GM21526 (cell line): Measurements from ENCODE around the gene FDXACB1.
A peak's percentile ranks its signal among the peaks of the same experiment; 100 is the strongest.

Experiments
- ATAC-seq: cut with Tn5 transposase; IDR thresholded peaks from one replicate; pipeline ENCODE4 v1.9.1; 2021; ENCODE audit warnings: moderate library complexity; ENCODE audit not compliant: unreplicated experiment, low FRiP score

The FDXACB1 gene, protein sequence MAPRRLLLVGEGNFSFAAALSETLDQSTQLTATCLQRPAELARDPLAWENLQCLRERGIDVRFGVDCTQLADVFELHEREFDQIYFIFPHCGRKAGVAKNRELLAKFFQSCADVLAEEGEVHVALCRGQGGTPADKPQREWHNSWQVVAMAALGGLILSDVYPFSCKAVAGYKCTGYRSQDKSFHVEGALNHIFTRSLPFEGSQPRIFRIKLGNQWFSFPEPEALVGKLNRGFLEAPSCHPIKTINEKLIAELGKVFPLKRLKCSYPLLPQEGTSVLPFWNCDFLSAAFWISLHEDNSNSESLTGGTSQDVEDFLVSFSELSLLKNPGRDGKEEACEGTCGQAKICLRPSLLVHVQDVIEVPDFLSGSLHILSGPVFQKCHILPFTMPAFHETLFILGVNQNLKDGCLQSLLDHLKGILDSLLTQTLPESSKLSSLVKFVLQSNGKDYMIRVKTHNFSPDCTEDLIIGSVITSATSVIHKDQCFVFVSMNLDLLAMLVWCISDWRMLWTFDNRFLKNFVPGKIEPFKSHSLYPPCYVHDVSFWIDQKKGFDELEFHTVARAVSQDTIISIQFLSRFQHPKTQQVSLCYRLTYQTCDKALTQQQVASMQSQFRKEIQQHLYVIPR

DNA sequence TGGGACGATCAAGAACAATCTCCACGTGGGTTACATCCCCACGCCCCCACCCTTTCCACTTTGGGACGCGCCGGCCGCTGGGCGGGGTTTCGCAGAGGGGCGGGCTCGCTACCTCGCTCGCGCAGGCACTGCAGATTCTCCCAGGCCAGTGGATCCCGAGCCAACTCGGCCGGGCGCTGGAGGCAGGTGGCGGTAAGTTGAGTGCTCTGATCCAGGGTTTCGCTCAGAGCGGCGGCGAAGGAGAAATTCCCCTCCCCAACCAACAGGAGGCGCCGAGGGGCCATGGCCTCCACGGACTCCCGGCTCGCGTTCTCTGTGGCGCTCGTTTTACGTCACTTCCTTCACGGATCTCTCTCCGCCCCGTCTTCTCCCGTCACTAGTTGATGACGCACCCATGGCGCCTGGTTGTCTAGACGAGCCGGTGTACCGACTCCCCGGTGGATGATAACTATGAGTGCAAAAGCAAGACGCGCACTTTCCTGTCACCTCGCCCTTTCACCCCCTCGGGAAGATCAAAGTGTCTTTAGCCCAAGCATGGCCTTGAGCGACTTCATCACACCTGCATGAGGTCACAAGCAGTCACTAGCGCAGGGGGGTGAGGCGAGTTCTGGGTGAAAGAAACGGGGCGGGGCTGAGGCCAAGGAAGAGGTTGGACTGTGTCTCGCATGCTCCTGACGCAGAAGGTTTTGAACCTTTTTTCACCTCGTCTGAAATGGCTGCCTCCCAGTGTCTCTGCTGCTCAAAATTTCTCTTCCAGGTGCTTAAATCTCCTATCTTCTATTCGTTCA is at the start of gene FDXACB1, which contains the start of gene CFAP68:
FDXACB1 (minus strand) TSS at position 317 of the 788 bp plus-strand sequence; CDS start at position 284, 33 bp downstream.
CFAP68 (plus strand) TSS at position 693 of the 788 bp plus-strand sequence; CDS start at position 713, 20 bp downstream.
- ATAC-seq = peak; percentile 88

DNA sequence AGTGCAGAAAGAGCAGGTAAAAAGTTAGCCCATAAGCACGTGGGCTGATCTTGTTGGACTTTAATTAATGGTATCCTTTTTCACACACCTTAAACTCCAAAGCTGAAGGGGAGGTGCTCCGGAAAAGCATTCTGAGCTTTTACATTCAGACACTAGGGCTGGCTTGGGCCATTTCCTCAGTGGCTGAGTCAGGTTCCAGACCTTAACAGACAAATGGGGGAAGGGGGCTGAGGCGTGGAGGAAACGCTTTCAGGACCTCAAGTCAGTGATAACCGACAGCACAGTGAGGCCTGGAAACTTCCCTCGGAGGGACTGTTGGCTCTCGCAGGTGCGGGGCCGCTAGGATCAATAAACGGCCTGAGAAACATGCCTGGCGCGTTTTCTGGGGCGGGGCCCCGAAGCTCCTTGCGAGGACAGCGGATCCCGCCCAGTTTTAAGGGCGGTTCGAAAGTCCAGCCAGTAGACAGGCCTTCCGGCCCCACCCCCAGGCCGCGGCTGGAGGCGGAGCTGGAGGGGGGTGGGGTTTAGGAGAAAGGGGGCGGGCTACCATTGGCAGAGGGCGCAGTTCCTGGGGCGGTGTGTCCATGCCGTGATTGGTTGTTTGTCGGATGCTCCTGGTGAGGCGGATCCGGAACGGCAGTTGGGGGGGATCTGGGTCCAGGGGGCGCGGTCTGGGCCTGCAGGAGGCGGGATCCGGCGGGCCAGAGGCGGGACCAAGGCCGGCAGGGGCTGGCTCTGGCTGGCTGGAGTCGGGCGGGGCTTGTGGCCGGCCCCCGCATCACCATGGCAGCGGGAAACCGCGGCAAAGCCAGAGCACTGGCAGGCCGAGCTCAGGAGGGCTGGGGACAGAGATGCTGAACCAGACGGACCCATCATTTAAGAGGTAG is 47.8 kb upstream of the FDXACB1 start:
- peak; percentile 92 for ATAC-seq

GRCh38 chr11:111925953-111926352 is 47.0 kb upstream of the FDXACB1 start:
- no peak for ATAC-seq

GRCh38 chr11:111923951-111924350 is 45.0 kb upstream of the FDXACB1 start:
- no peak for ATAC-seq

GRCh38 chr11:111923351-111923788 is 44.4 kb upstream of the FDXACB1 start:
- ATAC-seq = no peak

GRCh38 chr11:111922803-111923202 is 43.8 kb upstream of the FDXACB1 start:
- ATAC-seq = no peak

DNA sequence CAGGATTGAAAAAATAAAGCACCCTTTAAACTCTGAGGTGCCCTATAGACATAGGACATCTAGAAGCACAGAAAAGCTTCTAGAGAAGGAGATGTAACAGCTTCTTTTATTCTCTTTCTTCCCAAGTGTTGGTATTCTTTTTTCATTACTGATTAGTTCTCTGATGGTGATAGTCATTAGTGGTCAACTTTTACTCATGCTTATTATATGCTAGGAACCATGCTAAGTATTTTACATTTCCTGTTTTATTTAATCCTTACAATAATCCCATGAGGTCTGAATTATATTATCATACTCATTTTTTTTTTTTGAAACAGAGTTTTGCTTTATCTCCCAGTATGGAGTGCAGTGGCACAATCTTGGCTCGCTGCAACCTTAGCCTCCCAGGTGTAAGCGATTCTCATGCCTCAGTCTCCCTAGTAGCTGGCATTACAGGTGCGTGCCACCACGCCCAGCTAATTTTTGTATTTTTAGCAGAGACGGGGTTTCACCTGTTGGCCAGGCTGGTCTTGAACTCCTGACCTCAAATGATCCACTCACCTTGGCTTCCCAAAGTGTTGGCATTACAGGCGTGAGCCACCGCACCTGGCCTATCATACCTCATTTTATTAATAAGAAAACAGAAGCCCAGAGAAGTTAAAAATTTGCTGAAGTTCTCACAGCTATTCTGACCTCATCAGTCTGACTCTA is 42.7 kb upstream of the FDXACB1 start:
- no peak for ATAC-seq

GRCh38 chr11:111920908-111921307 is 41.9 kb upstream of the FDXACB1 start:
- ATAC-seq = no peak

DNA sequence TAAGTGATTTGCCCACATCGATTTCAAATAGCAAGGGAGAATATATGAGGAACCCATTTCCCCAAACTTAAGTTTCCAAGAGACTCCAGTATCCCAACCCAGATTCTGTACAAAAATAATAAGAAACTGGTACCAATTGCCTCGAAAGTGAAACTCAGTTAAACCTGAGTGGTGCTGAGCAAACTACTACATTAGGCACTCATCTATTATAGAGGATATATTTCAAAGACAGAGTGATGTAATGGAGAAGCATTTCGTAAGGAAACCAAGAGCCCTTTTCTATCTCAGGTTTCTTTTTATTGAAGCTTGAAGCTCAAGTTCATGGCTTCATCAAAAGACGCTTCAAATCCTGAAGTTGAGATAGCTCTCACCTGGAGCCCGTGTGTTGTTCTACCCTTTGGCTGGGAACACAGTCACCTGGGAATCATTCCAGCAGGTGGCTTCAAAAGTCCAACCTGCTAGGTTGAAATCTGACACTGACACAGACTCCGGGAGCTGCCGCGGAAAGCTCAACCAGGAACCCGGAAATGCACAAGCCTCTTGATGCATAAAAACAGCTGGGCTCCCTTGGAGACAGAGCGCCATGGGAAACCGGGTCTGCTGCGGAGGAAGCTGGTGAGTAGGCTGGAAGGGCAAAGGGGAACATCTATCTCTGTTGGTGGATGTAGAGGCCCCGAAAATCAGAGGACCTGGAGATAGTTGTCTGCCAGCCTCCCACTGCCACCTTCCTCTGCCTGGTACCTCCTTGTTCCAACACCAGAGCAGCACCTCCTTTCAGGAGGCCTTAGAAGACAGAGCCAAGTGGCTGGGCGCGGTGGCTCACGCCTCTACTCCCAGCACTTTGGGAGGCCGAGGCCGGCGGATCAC is 39.7 kb upstream of the FDXACB1 start, which contains the start of gene C11orf52:
C11orf52 (plus strand) TSS at position 524 of the 867 bp plus-strand sequence; CDS start at position 584, 60 bp downstream.
- no peak for ATAC-seq

GRCh38 chr11:111917788-111918187 is 38.8 kb upstream of the FDXACB1 start:
- no peak for ATAC-seq

GRCh38 chr11:111917312-111917711 is 38.3 kb upstream of the FDXACB1 start:
- no peak for ATAC-seq

GRCh38 chr11:111916768-111917167 is 37.8 kb upstream of the FDXACB1 start:
- ATAC-seq = no peak

GRCh38 chr11:111913997-111914396 is 35.0 kb upstream of the FDXACB1 start:
- no peak for ATAC-seq

DNA sequence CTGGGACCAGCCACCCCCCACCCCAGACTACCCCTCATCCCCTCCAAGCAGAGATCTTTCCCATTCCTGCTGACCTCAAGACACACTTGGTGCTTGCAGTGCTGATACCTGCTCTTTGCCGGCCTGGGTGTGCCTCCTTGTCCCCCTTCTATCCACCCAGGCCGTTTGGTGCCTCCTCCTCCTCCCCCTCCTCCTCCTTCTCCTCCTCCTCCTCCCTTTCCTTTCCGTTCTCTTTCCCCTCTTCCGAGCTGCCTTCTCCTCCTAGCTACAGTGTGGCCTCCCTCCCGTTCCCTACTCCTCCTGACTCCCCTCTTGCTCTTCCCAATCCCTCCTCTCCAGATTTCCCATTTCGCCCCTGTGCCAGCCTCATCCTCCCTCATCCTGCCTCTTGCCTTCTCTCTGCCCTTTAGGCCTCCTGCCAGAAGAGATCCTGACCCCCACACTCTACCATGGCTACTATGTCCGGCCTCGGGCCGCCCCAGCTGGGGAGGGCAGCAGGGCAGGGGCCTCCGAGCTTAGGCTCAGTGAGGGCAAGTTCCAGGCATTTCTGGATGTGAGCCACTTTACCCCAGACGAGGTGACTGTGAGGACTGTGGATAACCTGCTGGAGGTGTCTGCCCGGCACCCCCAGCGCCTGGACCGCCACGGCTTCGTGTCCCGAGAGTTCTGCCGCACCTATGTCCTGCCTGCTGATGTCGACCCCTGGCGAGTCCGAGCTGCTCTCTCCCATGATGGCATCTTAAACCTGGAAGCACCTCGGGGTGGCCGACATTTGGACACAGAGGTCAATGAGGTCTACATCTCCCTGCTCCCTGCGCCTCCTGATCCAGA is 34.3 kb upstream of the FDXACB1 start:
- no peak for ATAC-seq

GRCh38 chr11:111912535-111912934 is 33.6 kb upstream of the FDXACB1 start, which contains the start of gene HSPB2:
TSS of gene HSPB2 (plus strand) at chr11:111912734. CDS start at chr11:111912830, 96 bp downstream.
- ATAC-seq = no peak

GRCh38 chr11:111911563-111912401 is 32.8 kb upstream of the FDXACB1 start, which contains the start of gene CRYAB:
TSS of gene CRYAB (minus strand) at chr11:111911770. CDS start at chr11:111911724, 46 bp downstream.
- no peak for ATAC-seq
